HepG2 (cell line): ENCODE results near the gene BIRC7. TPM values are rescaled to one million over a fixed set of nuclear protein-coding genes. Genes with fewer than 3 reads are reported as not detected.

ENCODE experiments used
- JARID2 ChIP-seq: sonication (generic); formaldehyde crosslinking; IDR thresholded peaks from 2 replicates; pipeline ENCODE4 v1.8.1; 2023; ENCODE audit warnings: missing genetic modification reagents, inconsistent platforms; ENCODE audit not compliant: insufficient replicate concordance
- KLF11 ChIP-seq: IDR thresholded peaks from 2 replicates; pipeline ENCODE4 v1.6.1; 2016; ENCODE audit warnings: missing compliant biosample characterization
- KMT2B ChIP-seq: IDR thresholded peaks from 2 replicates; pipeline ENCODE4 v1.6.1; 2016; ENCODE audit warnings: missing genetic modification reagents, missing compliant biosample characterization
- NRL ChIP-seq: sonication (generic); formaldehyde crosslinking; IDR thresholded peaks from 2 replicates; pipeline ENCODE4 v1.5.0; 2020; ENCODE audit warnings: missing genetic modification reagents, mild to moderate bottlenecking, moderate library complexity, borderline replicate concordance
- PPARG ChIP-seq: conservative IDR thresholded peaks from 2 replicates; pipeline ENCODE4 v1.6.1; 2016; ENCODE audit warnings: missing biosample characterization, missing genetic modification reagents
- RAD21 ChIP-seq: fragments of 450-650 bp; formaldehyde crosslinking; IDR thresholded peaks from 2 replicates; pipeline ENCODE4 v1.5.0; 2020; ENCODE audit warnings: mild to moderate bottlenecking
- RBFOX2 ChIP-seq: fragments of 200-400 bp; formaldehyde crosslinking; IDR thresholded peaks from 2 replicates; pipeline ENCODE4 v1.6.1; 2017; ENCODE audit warnings: low read depth, mild to moderate bottlenecking, low read length
- polyA plus RNA-seq, 8 experiments: library from polyadenylated mRNA; depleted of rRNA in 3 of 8; stranded (reverse) in 7 of 8; unstranded in 1 of 8; fragments of >200 nt; fragmentation: Illumina TruSeq in 4 of 8; extraction: Trizol in 4 of 8; gene quantifications; 2 replicates each; pipeline versions ENCODE4 v1.2.1 to v1.2.3, GENCODE V29; 2011 to 2016; ENCODE audit warnings: low read depth in 4 of 8, missing spikeins in 1 of 8, mixed read lengths in 1 of 8; ENCODE audit not compliant: insufficient read depth in 1 of 8
- total RNA-seq, 5 experiments: library from RNA; depleted of rRNA; stranded (reverse); fragments of >200 nt; fragmentation: Illumina TruSeq; extraction: Trizol; gene quantifications; 2 replicates each; pipeline ENCODE4 v1.2.3, GENCODE V29; 2016; ENCODE audit warnings: low read depth in 1 of 5
- TF ChIP-seq, protein P1 (sequence below), 2 experiments: sonication (generic) in 1 of 2; formaldehyde crosslinking in 1 of 2; IDR thresholded peaks; 2 replicates each; pipeline versions ENCODE4 v1.4.0 to v1.6.1; 2018 to 2020; ENCODE audit warnings: missing genetic modification reagents in 2 of 2, borderline replicate concordance in 1 of 2, low read depth in 1 of 2, mild to moderate bottlenecking in 1 of 2, missing biosample characterization in 1 of 2
- TF ChIP-seq, protein P2 (sequence below): sonication (generic); formaldehyde crosslinking; IDR thresholded peaks from 2 replicates; pipeline ENCODE4 v1.4.0; 2020; ENCODE audit warnings: missing genetic modification reagents
- TF ChIP-seq, protein P3 (sequence below): sonication (generic); formaldehyde crosslinking; IDR thresholded peaks from 2 replicates; pipeline ENCODE4 v1.4.0; 2020; ENCODE audit warnings: missing genetic modification reagents
- TF ChIP-seq, protein P4 (sequence below): sonication (generic); formaldehyde crosslinking; IDR thresholded peaks from 2 replicates; pipeline ENCODE4 v1.5.1; 2020; ENCODE audit warnings: mild to moderate bottlenecking, missing genetic modification reagents, moderate library complexity
- TF ChIP-seq, protein P5 (sequence below): IDR thresholded peaks from 2 replicates; pipeline ENCODE4 v1.4.0; 2020; ENCODE audit warnings: mild to moderate bottlenecking, missing genetic modification reagents

BIRC7 gene
- total and polyA plus RNA-seq, 2 of the 13 experiments (the other 11 are each of a cell fraction or from before 2014, with no cell fraction given): 0.27 to 5.1 TPM

DNA sequence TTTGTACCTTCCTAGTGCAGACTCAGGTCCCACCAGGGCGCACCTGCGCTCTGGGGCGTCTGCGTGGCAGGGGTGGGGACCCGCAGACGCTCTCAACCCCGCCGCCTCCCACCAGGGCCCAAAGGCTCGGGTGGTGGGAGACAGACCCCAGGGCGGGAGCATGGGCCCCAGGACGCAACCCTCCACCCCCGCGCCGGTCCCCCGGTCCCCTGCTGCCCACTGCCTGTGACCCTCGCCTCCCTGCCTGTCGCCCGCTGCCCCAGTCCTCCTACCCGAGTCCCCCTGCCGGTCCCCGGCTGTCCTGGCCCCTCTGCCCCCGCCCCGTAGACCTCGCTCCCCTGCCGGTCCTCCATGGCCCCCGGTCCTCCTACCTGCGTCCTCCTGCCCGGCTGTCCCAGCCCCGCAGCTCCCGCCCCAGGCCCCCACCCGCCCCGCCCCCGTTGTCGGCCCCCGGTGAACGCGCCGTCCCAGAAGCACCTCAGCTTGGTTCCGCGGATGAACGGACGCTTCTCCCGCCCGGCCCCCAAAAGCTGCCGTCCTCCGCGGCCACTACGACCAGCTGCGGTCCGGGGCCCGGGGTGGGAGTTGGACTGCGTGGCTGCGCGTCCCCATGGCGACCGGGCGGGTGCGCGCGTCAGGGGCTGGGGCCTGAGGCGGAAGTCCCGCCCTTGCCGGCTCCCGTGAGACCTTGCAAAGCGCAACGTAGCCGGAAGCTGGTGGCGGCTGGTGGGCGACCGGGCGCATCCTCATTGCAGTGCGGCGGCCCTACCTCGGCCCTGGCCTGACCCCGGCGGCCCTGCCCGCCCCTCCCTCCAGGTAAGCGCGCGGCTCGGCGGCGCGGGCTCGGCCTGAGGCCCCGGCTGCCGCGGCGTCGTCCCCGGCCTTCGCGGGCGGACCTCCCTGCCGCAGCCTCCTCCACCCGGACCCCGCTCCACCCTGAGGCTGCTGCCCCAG, 36.7 kb downstream of the BIRC7 start, which contains the start of gene ARFGAP1 (continued):
- TF ChIP-seq NRL (CRISPR knock-in tag): no peak
- TF ChIP-seq, protein P1, sequence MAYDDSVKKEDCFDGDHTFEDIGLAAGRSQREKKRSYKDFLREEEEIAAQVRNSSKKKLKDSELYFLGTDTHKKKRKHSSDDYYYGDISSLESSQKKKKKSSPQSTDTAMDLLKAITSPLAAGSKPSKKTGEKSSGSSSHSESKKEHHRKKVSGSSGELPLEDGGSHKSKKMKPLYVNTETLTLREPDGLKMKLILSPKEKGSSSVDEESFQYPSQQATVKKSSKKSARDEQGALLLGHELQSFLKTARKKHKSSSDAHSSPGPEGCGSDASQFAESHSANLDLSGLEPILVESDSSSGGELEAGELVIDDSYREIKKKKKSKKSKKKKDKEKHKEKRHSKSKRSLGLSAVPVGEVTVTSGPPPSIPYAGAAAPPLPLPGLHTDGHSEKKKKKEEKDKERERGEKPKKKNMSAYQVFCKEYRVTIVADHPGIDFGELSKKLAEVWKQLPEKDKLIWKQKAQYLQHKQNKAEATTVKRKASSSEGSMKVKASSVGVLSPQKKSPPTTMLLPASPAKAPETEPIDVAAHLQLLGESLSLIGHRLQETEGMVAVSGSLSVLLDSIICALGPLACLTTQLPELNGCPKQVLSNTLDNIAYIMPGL (CRISPR knock-in tag; IDR thresholded peaks at IDR 0.05; ENCODE audit: borderline replicate concordance in 1 of 2, low read depth in 1 of 2): peak; percentile 83 to 92; a peak in 3 of 4 replicates
- TF ChIP-seq RAD21 (CRISPR knock-in tag): peak; percentile 68
- TF ChIP-seq, protein P2, sequence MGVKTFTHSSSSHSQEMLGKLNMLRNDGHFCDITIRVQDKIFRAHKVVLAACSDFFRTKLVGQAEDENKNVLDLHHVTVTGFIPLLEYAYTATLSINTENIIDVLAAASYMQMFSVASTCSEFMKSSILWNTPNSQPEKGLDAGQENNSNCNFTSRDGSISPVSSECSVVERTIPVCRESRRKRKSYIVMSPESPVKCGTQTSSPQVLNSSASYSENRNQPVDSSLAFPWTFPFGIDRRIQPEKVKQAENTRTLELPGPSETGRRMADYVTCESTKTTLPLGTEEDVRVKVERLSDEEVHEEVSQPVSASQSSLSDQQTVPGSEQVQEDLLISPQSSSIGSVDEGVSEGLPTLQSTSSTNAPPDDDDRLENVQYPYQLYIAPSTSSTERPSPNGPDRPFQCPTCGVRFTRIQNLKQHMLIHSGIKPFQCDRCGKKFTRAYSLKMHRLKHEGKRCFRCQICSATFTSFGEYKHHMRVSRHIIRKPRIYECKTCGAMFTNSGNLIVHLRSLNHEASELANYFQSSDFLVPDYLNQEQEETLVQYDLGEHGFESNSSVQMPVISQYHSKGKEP (CRISPR knock-in tag): peak; percentile 75; the same call in 1 of the 2 replicates
- peak; percentile 96 for TF ChIP-seq RBFOX2
- TF ChIP-seq PPARG (CRISPR knock-in tag): peak; percentile 36; the same call in 1 of the 2 replicates
- TF ChIP-seq, protein P3, sequence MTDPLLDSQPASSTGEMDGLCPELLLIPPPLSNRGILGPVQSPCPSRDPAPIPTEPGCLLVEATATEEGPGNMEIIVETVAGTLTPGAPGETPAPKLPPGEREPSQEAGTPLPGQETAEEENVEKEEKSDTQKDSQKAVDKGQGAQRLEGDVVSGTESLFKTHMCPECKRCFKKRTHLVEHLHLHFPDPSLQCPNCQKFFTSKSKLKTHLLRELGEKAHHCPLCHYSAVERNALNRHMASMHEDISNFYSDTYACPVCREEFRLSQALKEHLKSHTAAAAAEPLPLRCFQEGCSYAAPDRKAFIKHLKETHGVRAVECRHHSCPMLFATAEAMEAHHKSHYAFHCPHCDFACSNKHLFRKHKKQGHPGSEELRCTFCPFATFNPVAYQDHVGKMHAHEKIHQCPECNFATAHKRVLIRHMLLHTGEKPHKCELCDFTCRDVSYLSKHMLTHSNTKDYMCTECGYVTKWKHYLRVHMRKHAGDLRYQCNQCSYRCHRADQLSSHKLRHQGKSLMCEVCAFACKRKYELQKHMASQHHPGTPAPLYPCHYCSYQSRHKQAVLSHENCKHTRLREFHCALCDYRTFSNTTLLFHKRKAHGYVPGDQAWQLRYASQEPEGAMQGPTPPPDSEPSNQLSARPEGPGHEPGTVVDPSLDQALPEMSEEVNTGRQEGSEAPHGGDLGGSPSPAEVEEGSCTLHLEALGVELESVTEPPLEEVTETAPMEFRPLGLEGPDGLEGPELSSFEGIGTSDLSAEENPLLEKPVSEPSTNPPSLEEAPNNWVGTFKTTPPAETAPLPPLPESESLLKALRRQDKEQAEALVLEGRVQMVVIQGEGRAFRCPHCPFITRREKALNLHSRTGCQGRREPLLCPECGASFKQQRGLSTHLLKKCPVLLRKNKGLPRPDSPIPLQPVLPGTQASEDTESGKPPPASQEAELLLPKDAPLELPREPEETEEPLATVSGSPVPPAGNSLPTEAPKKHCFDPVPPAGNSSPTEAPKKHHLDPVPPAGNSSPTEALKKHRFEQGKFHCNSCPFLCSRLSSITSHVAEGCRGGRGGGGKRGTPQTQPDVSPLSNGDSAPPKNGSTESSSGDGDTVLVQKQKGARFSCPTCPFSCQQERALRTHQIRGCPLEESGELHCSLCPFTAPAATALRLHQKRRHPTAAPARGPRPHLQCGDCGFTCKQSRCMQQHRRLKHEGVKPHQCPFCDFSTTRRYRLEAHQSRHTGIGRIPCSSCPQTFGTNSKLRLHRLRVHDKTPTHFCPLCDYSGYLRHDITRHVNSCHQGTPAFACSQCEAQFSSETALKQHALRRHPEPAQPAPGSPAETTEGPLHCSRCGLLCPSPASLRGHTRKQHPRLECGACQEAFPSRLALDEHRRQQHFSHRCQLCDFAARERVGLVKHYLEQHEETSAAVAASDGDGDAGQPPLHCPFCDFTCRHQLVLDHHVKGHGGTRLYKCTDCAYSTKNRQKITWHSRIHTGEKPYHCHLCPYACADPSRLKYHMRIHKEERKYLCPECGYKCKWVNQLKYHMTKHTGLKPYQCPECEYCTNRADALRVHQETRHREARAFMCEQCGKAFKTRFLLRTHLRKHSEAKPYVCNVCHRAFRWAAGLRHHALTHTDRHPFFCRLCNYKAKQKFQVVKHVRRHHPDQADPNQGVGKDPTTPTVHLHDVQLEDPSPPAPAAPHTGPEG (CRISPR knock-in tag): 0 out of 2 replicates have a peak, but pooled peaks have one; percentile 46
- TF ChIP-seq KLF11: peak; percentile 31; the same call in 1 of the 2 replicates
- peak; percentile 90 for TF ChIP-seq KMT2B
- TF ChIP-seq, protein P4, sequence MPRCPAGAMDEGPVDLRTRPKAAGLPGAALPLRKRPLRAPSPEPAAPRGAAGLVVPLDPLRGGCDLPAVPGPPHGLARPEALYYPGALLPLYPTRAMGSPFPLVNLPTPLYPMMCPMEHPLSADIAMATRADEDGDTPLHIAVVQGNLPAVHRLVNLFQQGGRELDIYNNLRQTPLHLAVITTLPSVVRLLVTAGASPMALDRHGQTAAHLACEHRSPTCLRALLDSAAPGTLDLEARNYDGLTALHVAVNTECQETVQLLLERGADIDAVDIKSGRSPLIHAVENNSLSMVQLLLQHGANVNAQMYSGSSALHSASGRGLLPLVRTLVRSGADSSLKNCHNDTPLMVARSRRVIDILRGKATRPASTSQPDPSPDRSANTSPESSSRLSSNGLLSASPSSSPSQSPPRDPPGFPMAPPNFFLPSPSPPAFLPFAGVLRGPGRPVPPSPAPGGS: peak; percentile 53; the same call in 1 of the 2 replicates
- TF ChIP-seq, protein P5, sequence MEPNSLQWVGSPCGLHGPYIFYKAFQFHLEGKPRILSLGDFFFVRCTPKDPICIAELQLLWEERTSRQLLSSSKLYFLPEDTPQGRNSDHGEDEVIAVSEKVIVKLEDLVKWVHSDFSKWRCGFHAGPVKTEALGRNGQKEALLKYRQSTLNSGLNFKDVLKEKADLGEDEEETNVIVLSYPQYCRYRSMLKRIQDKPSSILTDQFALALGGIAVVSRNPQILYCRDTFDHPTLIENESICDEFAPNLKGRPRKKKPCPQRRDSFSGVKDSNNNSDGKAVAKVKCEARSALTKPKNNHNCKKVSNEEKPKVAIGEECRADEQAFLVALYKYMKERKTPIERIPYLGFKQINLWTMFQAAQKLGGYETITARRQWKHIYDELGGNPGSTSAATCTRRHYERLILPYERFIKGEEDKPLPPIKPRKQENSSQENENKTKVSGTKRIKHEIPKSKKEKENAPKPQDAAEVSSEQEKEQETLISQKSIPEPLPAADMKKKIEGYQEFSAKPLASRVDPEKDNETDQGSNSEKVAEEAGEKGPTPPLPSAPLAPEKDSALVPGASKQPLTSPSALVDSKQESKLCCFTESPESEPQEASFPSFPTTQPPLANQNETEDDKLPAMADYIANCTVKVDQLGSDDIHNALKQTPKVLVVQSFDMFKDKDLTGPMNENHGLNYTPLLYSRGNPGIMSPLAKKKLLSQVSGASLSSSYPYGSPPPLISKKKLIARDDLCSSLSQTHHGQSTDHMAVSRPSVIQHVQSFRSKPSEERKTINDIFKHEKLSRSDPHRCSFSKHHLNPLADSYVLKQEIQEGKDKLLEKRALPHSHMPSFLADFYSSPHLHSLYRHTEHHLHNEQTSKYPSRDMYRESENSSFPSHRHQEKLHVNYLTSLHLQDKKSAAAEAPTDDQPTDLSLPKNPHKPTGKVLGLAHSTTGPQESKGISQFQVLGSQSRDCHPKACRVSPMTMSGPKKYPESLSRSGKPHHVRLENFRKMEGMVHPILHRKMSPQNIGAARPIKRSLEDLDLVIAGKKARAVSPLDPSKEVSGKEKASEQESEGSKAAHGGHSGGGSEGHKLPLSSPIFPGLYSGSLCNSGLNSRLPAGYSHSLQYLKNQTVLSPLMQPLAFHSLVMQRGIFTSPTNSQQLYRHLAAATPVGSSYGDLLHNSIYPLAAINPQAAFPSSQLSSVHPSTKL (CRISPR knock-in tag): peak; percentile 64
- TF ChIP-seq JARID2 (CRISPR knock-in tag): peak; percentile 85
